Measurements from ENCODE around the gene CRY2.

The CRY2 gene

GRCh38 chr11:45809456-45810395 is 37.5 kb upstream of the CRY2 start:
- no peak for TF ChIP-seq CTCF (IDR thresholded peaks at IDR 0.05)

GRCh38 chr11:45810431-45811108 is 36.7 kb upstream of the CRY2 start:
- no peak for TF ChIP-seq CTCF (IDR thresholded peaks at IDR 0.05)

- TF ChIP-seq CTCF (IDR thresholded peaks at IDR 0.05) = no peak
Measured at GRCh38 chr11:45811109-45811435, 36.2 kb upstream of the CRY2 start.

GRCh38 chr11:45811571-45812290 is 35.5 kb upstream of the CRY2 start:
- no peak for TF ChIP-seq CTCF (IDR thresholded peaks at IDR 0.05)

- TF ChIP-seq CTCF (IDR thresholded peaks at IDR 0.05) = no peak
Measured at GRCh38 chr11:45812581-45813548, 34.4 kb upstream of the CRY2 start.

GRCh38 chr11:45815747-45816146 is 31.5 kb upstream of the CRY2 start:
- no peak for TF ChIP-seq CTCF (IDR thresholded peaks at IDR 0.05)

Measured in LNCAP (cell line).